ENCODE data around the gene BACE2. TPM values are rescaled to one million over a fixed set of nuclear protein-coding genes. Genes with fewer than 3 reads are reported as not detected.

Gene BACE2
- total and polyA plus RNA-seq, 2 of the 13 experiments (the other 11 are each of a cell fraction or from before 2014, with no cell fraction given): 0.07 to 0.11 TPM

- TF ChIP-seq, protein P1, sequence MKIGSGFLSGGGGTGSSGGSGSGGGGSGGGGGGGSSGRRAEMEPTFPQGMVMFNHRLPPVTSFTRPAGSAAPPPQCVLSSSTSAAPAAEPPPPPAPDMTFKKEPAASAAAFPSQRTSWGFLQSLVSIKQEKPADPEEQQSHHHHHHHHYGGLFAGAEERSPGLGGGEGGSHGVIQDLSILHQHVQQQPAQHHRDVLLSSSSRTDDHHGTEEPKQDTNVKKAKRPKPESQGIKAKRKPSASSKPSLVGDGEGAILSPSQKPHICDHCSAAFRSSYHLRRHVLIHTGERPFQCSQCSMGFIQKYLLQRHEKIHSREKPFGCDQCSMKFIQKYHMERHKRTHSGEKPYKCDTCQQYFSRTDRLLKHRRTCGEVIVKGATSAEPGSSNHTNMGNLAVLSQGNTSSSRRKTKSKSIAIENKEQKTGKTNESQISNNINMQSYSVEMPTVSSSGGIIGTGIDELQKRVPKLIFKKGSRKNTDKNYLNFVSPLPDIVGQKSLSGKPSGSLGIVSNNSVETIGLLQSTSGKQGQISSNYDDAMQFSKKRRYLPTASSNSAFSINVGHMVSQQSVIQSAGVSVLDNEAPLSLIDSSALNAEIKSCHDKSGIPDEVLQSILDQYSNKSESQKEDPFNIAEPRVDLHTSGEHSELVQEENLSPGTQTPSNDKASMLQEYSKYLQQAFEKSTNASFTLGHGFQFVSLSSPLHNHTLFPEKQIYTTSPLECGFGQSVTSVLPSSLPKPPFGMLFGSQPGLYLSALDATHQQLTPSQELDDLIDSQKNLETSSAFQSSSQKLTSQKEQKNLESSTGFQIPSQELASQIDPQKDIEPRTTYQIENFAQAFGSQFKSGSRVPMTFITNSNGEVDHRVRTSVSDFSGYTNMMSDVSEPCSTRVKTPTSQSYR (CRISPR knock-in tag; IDR thresholded peaks at IDR 0.05; ENCODE audit: borderline replicate concordance): no peak
- TF ChIP-seq ZNF350 (CRISPR knock-in tag; IDR thresholded peaks at IDR 0.05; ENCODE audit: borderline replicate concordance, low read depth) (no peak), SALL1 (CRISPR knock-in tag; IDR thresholded peaks at IDR 0.05) (no peak), SMAD3 (CRISPR knock-in tag; IDR thresholded peaks at IDR 0.05) (no peak)
- TF ChIP-seq, protein P2, sequence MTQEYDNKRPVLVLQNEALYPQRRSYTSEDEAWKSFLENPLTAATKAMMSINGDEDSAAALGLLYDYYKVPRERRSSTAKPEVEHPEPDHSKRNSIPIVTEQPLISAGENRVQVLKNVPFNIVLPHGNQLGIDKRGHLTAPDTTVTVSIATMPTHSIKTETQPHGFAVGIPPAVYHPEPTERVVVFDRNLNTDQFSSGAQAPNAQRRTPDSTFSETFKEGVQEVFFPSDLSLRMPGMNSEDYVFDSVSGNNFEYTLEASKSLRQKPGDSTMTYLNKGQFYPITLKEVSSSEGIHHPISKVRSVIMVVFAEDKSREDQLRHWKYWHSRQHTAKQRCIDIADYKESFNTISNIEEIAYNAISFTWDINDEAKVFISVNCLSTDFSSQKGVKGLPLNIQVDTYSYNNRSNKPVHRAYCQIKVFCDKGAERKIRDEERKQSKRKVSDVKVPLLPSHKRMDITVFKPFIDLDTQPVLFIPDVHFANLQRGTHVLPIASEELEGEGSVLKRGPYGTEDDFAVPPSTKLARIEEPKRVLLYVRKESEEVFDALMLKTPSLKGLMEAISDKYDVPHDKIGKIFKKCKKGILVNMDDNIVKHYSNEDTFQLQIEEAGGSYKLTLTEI (CRISPR knock-in tag; conservative IDR thresholded peaks at IDR 0.05): no peak
Measured at GRCh38 chr21:41317458-41317857, 149.5 kb downstream of the BACE2 start (continued).

GRCh38 chr21:41318218-41318617 lies 150.3 kb downstream of the BACE2 start:
- Histone ChIP-seq H3K79me2 (ENCODE audit: insufficient read depth, low read length) (peaks cover 3% of the 10 kb centered on the region), H3K4me3 (replicated peaks in 1 of 3; ENCODE audit: insufficient read depth in 1 of 3, low read depth in 2 of 3, low read length in 3 of 3) (no peak overlapping the region), H4K20me1 (ENCODE audit: insufficient read depth, low read length) (no peaks in the 10 kb centered on the region), H2AFZ (ENCODE audit: low read length) (no peak overlapping the region), H3K27me3 (ENCODE audit: control insufficient read depth in 1 of 2, insufficient read depth in 2 of 2, low read length in 2 of 2) (peaks cover 0 to 13% of the 10 kb centered on the region in 2 experiments; a peak in 1 of 5 replicates), H3K27ac (ENCODE audit: extremely low read length, insufficient read depth, low read length) (no peak overlapping the region), H3K4me2 (ENCODE audit: low read depth, low read length) (no peak overlapping the region), H3K36me3 (replicated peaks in 1 of 2; ENCODE audit: control insufficient read depth in 1 of 2, insufficient read depth in 2 of 2, low read length in 2 of 2) (no peaks in the 10 kb centered on the region), H3K9me3 (ENCODE audit: low read length) (no peaks in the 10 kb centered on the region), H3K4me1 (ENCODE audit: insufficient read depth, low read length) (peaks cover 71% of the 10 kb centered on the region), H3K9ac (ENCODE audit: insufficient read depth, low read depth, low read length) (no peak overlapping the region)
- in situ Hi-C loops (cut with HindIII; ENCODE audit: extremely low pct_ligation_motif_present, low pct_unique_long_range_greater_than_20kb): no loop called here
- 76% methylated on average over 5 of the region's 9 CpGs for WGBS (ENCODE audit: low lambda C conversion rate)
- no peak for FAIRE-seq
- no peak for DNase-seq (ENCODE audit: low spot score)
- BruUV-seq (replicated peaks): no TSS peak
- no peak for ATAC-seq
- CTCF ChIA-PET (ENCODE audit: low intra/inter-chr PET ratio, low total read pairs): no interaction called here
- POLR2A ChIA-PET: interaction anchor here (1.9 to 2.1 kb wide), 2 partner anchors 35 to 43 kb away, joined by 7 read pairs; partner anchors contain the start of gene MX2
- intact Hi-C loops (cut with micrococcal nuclease; ENCODE audit: unreplicated experiment): no loop called here
- TF ChIP-seq ZBTB44 (CRISPR knock-in tag; IDR thresholded peaks at IDR 0.05) (no peak), NFE2L1 (CRISPR knock-in tag; IDR thresholded peaks at IDR 0.05; ENCODE audit: borderline replicate concordance) (no peak), ARHGAP35 (CRISPR knock-in tag; IDR thresholded peaks at IDR 0.05; ENCODE audit: borderline replicate concordance) (no peak), ZNF552 (CRISPR knock-in tag; IDR thresholded peaks at IDR 0.05; ENCODE audit: borderline replicate concordance) (no peak), MAFG (CRISPR knock-in tag; IDR thresholded peaks at IDR 0.05) (no peak), ZNF264 (CRISPR knock-in tag; IDR thresholded peaks at IDR 0.05) (no peak), ZNF224 (CRISPR knock-in tag; IDR thresholded peaks at IDR 0.05) (no peak), ZSCAN21 (CRISPR knock-in tag; IDR thresholded peaks at IDR 0.05; ENCODE audit: borderline replicate concordance) (no peak), ZNF747 (CRISPR knock-in tag; IDR thresholded peaks at IDR 0.05; ENCODE audit: borderline replicate concordance) (no peak), NFATC3 (CRISPR knock-in tag; IDR thresholded peaks at IDR 0.05) (no peak), CENPX (CRISPR knock-in tag; IDR thresholded peaks at IDR 0.05) (no peak), MED1 (CRISPR knock-in tag; IDR thresholded peaks at IDR 0.05) (no peak), ZNF432 (CRISPR knock-in tag; IDR thresholded peaks at IDR 0.05; ENCODE audit: borderline replicate concordance) (no peak), SMC3 (IDR thresholded peaks at IDR 0.05; ENCODE audit: low read length) (no peak)
